ENCODE data around the gene LARGE2.

Gene LARGE2

DNA sequence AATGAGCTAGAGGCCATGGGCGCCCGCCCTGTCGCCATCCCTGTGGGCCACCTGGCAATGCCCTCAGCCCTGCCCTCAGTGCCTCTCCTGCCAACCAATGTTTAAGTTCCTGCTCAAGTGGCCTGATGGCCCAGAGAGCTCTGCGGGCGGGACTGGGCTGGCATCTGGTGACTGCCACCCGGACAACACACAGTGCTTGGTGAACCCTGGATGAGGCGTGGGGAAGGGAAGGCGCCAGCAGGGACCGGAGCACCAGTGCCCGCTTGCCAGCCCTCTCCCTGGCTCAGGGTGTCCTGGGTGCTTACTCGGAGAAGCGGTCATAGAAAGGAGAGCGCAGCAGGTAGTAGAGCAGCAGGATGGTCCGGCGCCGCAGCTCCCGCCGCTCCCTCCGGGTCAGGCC, 8.9 kb upstream of the LARGE2 start:
- H3K27ac ChIP-seq = no peak overlapping the region

DNA sequence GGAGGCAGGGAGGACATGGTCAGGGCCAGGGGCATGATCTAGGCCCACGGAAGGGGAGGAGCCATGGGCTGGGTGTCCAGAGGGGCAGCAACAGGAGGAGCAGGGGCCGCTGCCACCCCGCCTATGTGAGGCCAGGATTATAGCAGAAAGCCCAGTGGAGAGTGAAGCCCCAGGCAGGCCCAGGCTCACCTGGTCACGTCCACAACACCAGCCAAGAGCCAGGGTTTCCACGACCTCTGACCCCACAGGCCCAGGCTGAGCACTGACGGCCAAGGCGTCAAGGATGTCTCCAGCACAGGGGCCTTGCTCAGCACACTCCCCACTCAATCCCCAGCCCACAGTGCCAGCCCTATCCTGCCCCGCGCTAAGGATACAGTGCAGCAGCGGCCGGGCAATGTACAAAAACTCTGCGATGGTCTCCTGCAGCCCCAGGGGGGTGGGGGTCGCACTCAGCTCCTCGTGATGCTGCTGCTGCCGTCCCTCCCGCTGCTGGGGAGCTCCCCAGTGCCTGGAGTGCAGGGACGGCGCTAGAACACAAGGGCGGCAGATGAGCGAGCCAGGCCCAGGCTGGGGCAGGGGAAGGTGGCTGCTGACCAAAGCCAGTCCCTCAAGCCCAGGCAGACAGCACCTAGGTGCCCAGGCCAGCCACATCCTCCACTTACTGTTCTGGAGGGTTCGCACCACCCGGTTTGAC, 8.4 kb upstream of the LARGE2 start:
- DNase-seq (ENCODE audit: low read depth, low spot score) = no peak
- no peak overlapping the region for H3K27ac ChIP-seq

More for the DNA sequence above, 8.9 kb upstream of the LARGE2 start:
- no peak for DNase-seq (ENCODE audit: low read depth, low spot score)

DNA sequence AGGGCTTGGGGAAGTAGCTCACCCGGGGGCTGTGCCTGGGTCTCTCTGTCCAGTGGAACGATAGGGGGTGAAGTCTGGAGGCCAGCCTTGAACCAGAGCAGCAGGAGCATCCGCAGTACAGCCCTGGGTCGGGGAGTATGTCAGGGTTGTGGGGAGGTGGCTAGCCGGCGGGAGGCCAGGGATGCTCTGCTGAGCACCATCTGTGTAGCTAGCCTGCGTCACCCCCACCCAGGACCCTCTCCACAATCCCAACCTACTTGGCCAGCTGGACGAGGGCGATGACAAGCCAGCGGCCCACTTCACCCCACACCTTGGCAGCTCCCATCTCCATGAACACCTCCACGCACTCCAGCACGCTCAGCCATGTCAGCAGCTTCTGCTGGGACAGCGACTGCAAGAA, 7.0 kb upstream of the LARGE2 start:
- DNase-seq (ENCODE audit: low read depth, low spot score) = no peak
- no peak overlapping the region for H3K27ac ChIP-seq

DNA sequence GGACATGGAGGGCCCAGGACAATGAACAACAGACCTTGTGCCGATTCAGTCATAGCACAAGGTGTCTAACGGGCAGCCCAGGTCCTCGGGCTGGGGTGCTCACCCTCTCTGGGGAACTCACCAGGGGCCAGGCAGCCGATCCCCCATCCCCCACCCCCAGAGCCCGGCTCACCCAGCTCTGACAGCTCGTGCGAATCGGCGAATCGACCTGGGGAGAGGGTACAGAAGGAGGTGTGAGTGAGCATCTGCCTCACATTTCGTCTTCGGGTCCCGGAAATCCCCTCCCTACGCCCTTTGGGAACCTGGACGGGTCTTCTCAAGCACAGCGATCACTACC, 5.2 kb upstream of the LARGE2 start:
- no peak for DNase-seq (ENCODE audit: low read depth, low spot score)
- peak overlapping the region; percentile 89 for H3K27ac ChIP-seq

DNA sequence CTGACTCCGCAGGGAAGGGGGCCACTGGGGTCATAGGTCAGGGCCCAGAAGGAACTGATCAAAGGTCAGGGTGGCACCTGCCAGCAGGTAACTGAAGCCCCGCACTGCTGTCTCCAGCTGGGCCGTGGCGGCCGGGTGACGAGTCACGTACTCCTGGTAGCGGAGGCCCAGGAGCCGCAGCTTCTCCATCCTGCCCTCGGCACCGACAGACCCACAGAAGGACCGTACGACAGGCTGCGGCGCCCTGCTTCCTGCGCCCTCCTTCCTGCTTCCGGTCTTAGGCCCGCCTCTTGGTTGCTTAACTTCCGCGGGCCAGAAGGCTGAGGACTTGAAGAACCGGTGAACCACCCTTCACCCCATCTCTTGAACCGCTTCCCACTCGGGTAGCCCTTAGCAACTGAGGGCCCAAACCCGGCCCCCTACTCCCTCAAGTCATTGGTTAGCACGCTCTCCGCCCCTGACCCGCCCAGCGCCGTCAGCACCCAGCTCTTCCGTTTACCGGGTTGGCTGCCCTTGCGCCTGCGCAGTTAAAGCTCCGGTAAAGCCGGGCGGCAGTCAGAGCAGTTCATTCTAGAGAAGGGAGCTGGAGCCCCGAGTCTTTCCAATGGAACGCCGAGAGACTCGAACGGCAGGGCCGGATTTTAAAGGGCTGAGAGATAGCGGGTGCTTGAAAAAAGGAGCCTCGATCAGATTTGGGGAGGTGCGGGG, 4.7 kb upstream of the LARGE2 start, which contains the start of gene PEX16:
Gene PEX16, minus strand, starts transcription at position 255 of the 708 bp plus-strand sequence. Its CDS starts 66 bp downstream, at position 189.
- peak; percentile 99 for DNase-seq (ENCODE audit: low read depth, low spot score)
- H3K27ac ChIP-seq = peak within 1 kb of the TSS; percentile 89

DNA sequence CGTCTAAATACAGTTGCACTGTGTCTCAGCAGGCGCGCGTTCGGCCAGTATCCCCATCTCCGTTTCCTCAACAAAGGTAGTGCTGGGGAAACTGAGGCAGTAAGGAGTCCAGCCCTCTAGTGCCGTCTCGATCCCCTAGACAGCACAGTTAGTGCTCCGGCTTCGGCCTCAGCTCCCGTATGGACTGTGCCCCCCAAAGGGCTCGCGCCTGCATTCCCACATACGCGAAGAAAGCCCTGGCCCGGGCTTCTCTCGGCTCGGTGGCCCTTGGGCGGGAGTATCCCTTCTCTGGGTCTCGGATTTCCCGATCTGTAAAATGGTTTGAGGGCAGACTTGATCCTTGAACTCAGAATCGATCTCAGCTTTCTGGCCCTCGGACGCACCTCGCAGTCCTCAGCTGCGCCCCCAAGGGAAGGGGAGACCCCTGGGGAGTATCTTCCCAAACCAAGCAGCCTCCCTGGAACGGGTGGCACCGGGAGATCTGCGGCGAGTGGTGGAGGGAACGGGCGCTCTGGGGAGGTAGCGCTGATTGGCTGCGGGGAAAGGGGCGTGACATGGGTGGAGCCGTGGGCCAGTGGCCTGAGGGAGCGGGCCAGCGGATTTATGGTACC, 4.0 kb upstream of the LARGE2 start:
- H3K27ac ChIP-seq = peak overlapping the region; percentile 89
- no peak for DNase-seq (ENCODE audit: low read depth, low spot score)

DNA sequence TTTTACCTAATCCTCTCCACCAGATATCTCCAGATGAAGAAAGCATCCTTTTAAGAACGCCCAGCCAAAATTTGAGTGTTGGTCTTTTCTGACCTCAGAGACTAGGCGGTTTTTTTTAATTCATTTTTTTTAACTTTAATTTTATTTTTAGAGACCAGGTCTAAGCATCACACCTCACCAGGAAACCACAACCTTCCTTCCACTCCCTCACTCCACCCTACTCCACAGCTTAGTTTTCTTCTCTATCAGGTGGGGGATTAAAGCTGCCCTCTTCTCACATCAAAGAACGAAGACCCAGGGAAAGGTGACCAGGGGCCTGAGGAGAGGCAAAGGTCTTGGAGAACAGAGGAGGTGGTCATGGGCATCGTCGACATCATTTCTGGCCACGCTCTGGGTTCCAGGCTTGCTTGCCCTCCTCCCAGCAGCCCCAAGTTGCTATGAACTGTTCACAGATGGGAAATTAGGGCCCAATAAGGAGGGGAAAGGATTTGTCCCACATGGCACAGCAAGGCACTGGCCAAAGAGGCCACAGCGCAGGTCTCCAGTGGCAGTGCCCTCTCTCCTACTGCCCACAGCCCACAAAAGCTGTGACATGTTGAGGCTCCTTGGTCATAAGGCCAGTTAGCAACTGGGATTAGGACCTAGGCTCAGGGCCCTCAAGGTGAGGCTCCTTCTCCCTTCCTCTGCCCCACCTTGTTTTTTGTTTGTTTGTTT, 3.3 kb upstream of the LARGE2 start:
- H3K27ac ChIP-seq = no peak overlapping the region
- no peak for DNase-seq (ENCODE audit: low read depth, low spot score)

DNA sequence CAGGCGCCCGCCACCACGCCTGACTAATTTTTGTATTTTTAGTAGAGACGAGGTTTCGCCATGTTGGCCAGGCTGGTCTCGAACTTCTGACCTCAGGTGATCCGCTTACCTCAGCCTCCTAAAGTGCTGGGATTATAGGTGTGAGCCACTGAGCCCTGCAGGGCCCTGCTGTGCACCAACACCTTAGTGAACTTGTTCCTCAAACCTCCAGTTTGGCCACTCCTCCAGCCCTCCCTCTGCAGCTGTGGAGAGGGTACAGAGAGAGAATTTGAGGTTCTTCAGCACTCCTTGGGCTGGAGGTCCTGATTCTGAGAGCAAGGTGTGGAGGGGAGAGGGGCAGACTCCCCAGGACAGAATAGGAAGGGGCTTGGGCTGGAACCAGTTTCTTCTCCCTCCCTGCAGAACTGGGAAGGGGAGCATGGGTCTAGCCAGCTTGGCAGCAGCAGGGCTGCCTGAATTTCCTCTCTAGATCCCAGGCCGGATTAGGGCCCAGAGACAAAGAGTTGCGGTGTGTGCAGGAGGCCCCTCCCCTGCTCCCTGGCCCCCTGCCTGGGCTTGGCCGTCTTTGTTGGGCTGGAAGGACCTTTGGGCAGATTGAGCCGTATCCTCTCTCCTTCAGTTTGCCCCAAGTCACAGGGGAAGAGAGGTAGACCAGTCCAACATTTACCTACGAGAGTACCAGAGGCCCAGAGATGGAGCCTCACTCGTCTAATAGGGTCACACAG, 2.5 kb upstream of the LARGE2 start:
- H3K27ac ChIP-seq = no peak overlapping the region
- no peak for DNase-seq (ENCODE audit: low read depth, low spot score)

DNA sequence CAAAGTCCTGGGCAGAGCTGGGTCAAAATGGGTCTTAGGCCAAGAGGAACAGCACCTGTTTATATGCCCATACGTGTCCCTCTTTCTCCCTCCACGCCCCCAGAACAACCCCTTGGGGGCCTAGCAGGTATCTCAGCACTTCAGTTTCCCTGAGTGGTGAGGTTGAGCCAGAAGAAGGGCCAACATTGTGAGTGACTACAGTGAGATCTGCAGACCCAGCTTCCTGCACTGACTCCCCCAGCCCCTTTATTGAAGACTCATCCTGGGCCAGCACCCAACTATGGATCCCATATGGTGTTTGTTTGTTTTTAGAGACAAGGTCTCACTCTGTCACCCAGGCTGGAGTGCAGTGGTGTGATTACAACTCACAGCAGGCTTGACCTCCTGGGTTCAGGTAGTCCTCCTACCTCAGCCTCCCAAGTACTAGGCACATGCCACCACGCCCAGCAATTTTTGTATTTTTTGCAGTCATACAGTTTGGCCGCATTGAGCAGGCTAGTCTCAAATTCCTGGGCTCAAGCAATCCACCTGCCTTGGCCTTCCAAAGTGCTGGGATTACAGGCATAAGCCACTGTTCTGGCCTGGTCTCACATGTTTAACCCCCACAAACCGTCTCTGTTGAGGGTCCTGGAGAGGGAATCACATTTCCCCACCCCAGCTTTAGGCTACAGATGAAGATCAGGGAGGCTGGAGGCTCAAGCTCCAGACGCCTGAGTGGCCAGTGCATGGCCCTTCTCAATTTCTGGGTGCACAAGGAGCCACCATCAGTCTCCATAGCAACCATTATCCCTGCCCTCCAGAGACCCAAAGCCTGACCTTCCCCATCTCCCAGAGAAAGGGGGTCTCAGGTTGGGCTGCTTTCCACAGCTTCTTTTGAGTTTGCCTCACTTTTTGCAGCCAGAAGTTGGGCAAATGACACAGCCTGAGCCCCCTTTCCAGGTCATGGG, 1.7 kb upstream of the LARGE2 start:
- no peak overlapping the region for H3K27ac ChIP-seq
- no peak for DNase-seq (ENCODE audit: low read depth, low spot score)

DNA sequence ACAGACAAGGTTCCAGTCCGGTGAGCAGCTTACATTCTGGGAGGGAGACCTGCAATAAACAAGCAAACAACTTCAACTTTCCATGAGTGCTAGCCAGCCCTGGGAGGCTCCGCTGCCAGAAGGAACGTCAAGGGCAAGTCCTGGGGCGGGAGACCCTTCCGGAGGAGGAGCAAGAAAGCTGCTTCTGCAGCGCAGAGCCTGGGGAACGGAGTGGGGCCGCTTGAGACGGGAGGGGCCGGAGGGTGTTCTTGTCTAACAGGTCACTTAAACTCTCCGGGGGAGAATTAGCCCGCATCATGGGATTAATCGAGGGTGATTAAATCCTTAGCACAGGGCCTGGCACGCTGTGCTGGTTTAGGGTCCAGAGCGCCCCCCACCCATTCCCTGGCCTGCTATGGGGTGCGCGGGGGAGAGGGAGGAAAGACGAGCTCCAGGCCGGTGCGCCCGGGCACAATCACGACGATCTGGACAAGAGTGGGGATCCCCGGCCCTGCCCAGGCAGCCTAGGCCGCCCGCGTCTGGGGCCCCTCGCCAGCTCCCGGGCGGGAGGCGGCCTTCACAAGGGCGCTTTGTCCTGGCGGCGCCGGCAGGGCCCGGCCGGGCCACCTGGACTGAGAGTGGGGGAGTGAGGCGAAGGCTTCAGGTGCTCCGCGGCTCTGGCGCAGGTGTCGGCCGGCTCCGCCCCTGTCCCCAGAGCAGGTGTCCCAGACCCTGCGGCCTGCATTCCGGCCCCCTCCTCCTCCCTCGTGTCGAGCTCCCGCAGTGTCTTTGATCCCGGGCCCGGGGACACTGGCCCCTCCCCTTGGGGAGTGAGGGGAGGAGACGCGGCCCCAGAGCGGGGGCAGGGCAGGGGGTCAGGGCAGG, 663 bp upstream of the LARGE2 start:
- no peak overlapping the region for H3K27ac ChIP-seq
- no peak for DNase-seq (ENCODE audit: low read depth, low spot score)

DNA sequence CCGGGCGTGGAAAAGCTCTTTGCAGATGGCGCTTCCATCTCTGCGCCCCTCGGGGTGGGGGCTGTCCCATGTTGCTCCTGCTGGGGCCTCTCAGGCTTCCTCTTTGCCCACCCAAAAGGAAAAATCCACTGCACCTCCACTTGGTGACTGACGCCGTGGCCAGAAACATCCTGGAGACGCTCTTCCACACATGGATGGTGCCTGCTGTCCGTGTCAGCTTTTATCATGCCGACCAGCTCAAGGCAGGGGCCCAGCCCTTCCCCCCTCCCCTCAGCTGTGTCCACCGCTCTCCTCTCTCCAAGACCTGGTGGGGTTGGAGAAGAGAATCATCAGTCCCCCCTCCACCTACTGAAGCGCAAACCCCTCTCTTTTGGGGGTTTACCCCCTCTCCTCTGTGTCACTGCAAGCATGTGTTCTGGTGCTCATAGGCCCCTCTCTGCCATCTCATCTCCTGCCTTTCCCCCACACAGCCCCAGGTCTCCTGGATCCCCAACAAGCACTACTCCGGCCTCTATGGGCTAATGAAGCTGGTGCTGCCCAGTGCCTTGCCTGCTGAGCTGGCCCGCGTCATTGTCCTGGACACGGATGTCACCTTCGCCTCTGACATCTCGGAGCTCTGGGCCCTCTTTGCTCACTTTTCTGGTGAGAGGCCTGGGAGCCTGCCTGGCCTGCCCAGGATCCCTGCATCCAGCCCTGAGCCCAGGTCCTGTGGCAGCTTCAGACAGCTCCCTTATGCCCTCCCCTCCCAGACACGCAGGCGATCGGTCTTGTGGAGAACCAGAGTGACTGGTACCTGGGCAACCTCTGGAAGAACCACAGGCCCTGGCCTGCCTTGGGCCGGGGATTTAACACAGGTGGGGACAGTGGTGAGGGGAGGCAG, 1.8 kb downstream of the LARGE2 start:
- DNase-seq (ENCODE audit: low read depth, low spot score) = no peak
- H3K27ac ChIP-seq = no peak overlapping the region

DNA sequence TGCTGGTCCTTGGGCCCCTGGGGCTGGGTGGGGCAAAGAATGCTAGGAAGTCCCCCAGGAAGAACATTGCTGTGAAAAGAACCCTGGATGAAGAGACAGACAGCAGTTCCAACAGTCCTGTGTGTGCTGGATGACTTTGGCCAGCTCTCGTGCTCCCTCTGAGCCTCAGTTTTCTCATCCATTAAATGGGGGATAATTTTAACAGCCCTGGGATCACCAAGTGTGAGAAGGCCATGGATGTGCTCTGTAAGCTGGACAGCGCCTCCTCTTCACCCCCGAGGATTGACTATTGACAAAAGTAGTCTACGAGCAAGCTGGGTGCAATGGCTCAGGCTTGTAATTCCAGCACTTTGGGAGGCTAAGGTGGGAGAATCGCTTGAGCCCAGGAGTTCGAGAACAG, 2.5 kb downstream of the LARGE2 start:
- DNase-seq (ENCODE audit: low read depth, low spot score) = no peak
- no peak overlapping the region for H3K27ac ChIP-seq

DNA sequence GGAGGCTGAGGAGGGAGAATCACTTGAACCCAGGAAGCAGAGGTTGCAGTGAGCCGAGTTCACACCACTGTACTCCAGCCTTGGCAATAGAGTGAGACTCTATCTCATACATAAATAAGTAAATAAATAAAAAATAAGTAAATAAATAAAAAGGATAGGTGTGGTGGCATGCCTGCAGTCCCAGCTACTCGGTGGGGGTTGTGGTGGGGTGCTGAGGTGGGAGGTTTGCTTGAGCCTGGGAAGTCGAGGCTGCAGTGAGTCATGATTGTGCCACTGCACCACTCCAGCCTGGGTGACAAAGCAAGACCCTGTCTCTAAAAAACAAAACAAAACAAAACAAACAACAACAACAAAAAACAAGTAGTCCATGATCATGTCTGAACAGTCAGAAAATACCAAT, 3.1 kb downstream of the LARGE2 start:
- H3K27ac ChIP-seq = no peak overlapping the region
- no peak for DNase-seq (ENCODE audit: low read depth, low spot score)

DNA sequence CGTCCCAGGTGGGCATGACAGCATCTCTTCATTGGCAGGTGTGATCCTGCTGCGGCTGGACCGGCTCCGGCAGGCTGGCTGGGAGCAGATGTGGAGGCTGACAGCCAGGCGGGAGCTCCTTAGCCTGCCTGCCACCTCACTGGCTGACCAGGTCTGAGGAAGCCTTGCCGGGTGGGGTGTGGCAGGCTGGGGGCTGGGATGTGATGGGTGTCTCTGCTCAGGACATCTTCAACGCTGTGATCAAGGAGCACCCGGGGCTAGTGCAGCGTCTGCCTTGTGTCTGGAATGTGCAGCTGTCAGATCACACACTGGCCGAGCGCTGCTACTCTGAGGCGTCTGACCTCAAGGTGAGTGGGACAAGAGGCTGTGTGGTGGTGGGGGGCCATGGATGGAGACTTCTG, 3.5 kb downstream of the LARGE2 start:
- DNase-seq (ENCODE audit: low read depth, low spot score) = no peak
- H3K27ac ChIP-seq = no peak overlapping the region

DNA sequence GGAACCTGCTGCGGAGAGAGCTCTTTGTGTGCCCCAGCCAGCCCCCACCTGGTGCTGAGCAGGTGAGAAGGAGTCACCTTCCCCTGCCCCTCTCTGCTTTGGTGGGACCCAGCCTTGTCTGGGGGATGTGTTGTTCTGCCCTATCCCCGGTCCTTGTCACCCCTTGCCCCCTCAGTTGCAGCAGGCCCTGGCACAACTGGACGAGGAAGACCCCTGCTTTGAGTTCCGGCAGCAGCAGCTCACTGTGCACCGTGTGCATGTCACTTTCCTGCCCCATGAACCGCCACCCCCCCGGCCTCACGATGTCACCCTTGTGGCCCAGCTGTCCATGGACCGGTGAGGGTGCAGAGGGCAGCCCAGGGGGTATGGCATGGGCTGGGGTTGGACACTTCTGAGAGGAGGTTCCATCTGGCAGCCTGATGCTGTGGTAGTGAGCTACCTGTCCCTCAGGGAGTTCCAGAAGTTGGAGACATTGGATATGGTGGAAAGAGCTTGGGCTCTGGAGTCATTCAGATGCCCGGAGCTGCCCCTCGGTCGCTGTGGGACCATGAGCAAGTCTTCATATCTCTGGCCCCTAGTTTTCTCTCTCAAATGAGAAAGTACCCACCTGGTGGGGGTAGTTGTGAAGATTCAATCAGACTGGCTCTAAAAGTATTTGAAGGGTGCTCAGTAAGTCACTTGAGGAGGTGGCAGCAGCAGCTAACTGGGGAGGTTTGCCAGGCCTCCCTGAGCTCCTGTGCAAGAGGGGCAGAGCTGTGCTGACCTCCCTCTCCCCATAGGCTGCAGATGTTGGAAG, 4.3 kb downstream of the LARGE2 start:
- DNase-seq (ENCODE audit: low read depth, low spot score) = no peak
- no peak overlapping the region for H3K27ac ChIP-seq

DNA sequence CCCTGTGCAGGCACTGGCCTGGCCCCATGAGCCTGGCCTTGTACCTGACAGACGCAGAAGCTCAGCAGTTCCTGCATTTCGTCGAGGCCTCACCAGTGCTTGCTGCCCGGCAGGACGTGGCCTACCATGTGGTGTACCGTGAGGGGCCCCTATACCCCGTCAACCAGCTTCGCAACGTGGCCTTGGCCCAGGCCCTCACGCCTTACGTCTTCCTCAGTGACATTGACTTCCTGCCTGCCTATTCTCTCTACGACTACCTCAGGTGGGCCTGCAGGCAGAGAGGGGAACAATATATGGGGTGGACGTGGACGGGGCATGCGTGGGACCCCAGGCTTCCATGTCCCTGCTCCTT, 4.9 kb downstream of the LARGE2 start:
- no peak for DNase-seq (ENCODE audit: low read depth, low spot score)
- H3K27ac ChIP-seq = no peak overlapping the region

All from epithelial cell of prostate (primary cell).